Neural progenitor cell (in vitro differentiated cells): ENCODE measurements around the gene SPIRE1. TPM values are rescaled to one million over a fixed set of nuclear protein-coding genes. Genes with fewer than 3 reads are reported as not detected.

ENCODE experiments used
- DNase-seq: peaks from one replicate; pipeline ENCODE4 v3.0.0-alpha.2; 2016; ENCODE audit warnings: low spot score
- H2AFZ ChIP-seq: fragments of 200-600 bp; sonication (generic); replicated peaks from 2 replicates; pipeline ENCODE4 v1.6.1; 2016; ENCODE audit warnings: antibody characterized with exemption
- H3F3A ChIP-seq: fragments of 200-600 bp; sonication (generic); 2 replicates; pipeline ENCODE4 v1.6.1; 2016; ENCODE audit warnings: antibody characterized with exemption, low read depth
- H3K27ac ChIP-seq: fragments of 200-600 bp; sonication (generic); 2 replicates; pipeline ENCODE4 v1.5.1; 2016; ENCODE audit warnings: mild to moderate bottlenecking
- H3K27me3 ChIP-seq: fragments of 200-600 bp; sonication (generic); 2 replicates; pipeline ENCODE4 v1.6.1; 2016; ENCODE audit warnings: mild to moderate bottlenecking, moderate library complexity
- H3K36me3 ChIP-seq: fragments of 200-600 bp; sonication (generic); 2 replicates; pipeline ENCODE4 v1.5.1; 2016
- H3K4me1 ChIP-seq: fragments of 200-600 bp; sonication (generic); 2 replicates; pipeline ENCODE4 v1.6.1; 2016; ENCODE audit warnings: mixed run types
- H3K4me2 ChIP-seq: fragments of 200-600 bp; sonication (generic); 2 replicates; pipeline ENCODE4 v1.6.1; 2016
- H3K4me3 ChIP-seq: fragments of 200-600 bp; sonication (generic); 2 replicates; pipeline ENCODE4 v1.5.1; 2016
- H3K79me2 ChIP-seq: fragments of 200-600 bp; sonication (generic); 2 replicates; pipeline ENCODE4 v1.6.1; 2016; ENCODE audit warnings: low read depth
- H3K9ac ChIP-seq: fragments of 200-600 bp; sonication (generic); 2 replicates; pipeline ENCODE4 v1.6.1; 2016
- H3K9me3 ChIP-seq: fragments of 200-600 bp; sonication (generic); 2 replicates; pipeline ENCODE4 v1.5.1; 2016; ENCODE audit warnings: low read depth
- H4K20me1 ChIP-seq: fragments of 200-600 bp; sonication (generic); 2 replicates; pipeline ENCODE4 v1.6.1; 2016; ENCODE audit warnings: low read depth
- H3K27ac Mint-ChIP-seq: 3 replicates; pipeline ENCODE4 v1.8.0; 2021; ENCODE audit warnings: mixed read lengths
- H3K27me3 Mint-ChIP-seq: 2 replicates; pipeline ENCODE4 v1.8.0; 2022; ENCODE audit warnings: low read depth, mild to moderate bottlenecking, inconsistent platforms, moderate library complexity, mixed read lengths; ENCODE audit not compliant: insufficient read depth
- H3K36me3 Mint-ChIP-seq: 3 replicates; pipeline ENCODE4 v1.8.0; 2021; ENCODE audit warnings: mixed read lengths
- H3K4me1 Mint-ChIP-seq: 3 replicates; pipeline ENCODE4 v1.8.0; 2021; ENCODE audit warnings: mixed read lengths
- H3K4me3 Mint-ChIP-seq: 3 replicates; pipeline ENCODE4 v1.8.0; 2021; ENCODE audit warnings: mild to moderate bottlenecking, moderate library complexity, mixed read lengths
- H3K9me3 Mint-ChIP-seq: 3 replicates; pipeline ENCODE4 v1.8.0; 2020; ENCODE audit warnings: mixed read lengths
- EZH2 ChIP-seq: fragments of 200-600 bp; sonication (generic); IDR thresholded peaks from 2 replicates; pipeline ENCODE4 v1.6.1; 2017; ENCODE audit warnings: antibody characterized with exemption, mild to moderate bottlenecking, moderate library complexity
- EZH2phosphoT487 ChIP-seq: fragments of 200-600 bp; sonication (generic); IDR thresholded peaks from 2 replicates; pipeline ENCODE4 v1.6.1; 2017; ENCODE audit warnings: antibody characterized with exemption
- total RNA-seq: library from RNA; depleted of rRNA; stranded (reverse); fragments of >200 nt; gene quantifications from 2 replicates; pipeline ENCODE4 v1.2.3, GENCODE V29; 2015; ENCODE audit warnings: low replicate concordance
- TF ChIP-seq, protein P1 (sequence below): fragments of 200-600 bp; sonication (generic); IDR thresholded peaks from 2 replicates; pipeline ENCODE4 v1.5.1; 2017; ENCODE audit warnings: antibody characterized with exemption, mild to moderate bottlenecking

Gene SPIRE1
- total RNA-seq, 1 donor from 2014 or later, result 18.4 TPM

DNA sequence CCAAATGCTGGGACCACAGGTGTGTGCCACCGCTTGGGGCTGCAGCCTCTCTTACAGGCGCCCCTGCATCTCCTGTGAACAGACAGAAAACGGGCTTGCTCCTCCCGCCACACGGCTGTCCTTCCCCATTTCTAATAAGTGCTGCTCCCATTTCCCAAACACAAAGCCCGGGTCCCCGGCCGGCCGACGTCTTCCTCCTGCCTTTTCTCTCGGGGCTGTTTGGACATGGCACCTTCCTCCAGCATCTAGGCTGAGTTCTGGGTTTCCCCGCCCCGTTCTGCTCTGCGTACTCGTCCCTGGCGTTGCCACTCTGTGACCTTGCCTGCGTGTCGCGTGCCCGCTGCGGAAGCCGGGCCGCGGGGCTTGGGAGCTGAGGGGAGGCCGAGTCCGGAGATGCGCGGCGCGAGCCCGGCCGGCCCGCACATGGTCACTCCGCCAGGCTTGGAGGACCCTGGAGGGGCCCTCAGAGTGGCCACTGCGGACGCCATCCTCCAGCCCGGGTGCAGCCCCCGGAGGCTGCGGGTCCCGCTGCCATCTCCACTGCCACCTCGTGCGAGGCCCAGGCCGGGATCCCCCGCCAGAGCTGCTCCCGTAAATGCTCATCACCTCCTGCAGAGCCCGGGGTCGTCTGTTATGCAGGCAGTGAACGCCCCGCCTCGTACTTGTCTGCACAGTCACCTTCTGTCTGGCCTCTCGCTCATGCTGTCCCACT, 223.9 kb downstream of the SPIRE1 start:
- Histone ChIP-seq H3K27ac (no peak overlapping the region), H3K4me3 (no peak overlapping the region), H3K4me2 (no peak overlapping the region), H3K9ac (no peak overlapping the region), H3K9me3 (no peaks in the 10 kb centered on the region), H3K4me1 (no peaks in the 10 kb centered on the region), H3K27me3 (no peaks in the 10 kb centered on the region), H3K79me2 (no peaks in the 10 kb centered on the region), H3K36me3 (no peaks in the 10 kb centered on the region), H4K20me1 (no peaks in the 10 kb centered on the region), H3F3A (no peaks in the 10 kb centered on the region), H2AFZ (no peak overlapping the region)
- Mint-ChIP-seq H3K4me1 (no peaks in the 10 kb centered on the region), H3K36me3 (peaks cover 14% of the 10 kb centered on the region), H3K27ac (no peak overlapping the region), H3K27me3 (peaks cover 8% of the 10 kb centered on the region), H3K4me3 (no peak overlapping the region), H3K9me3 (no peaks in the 10 kb centered on the region)
- TF ChIP-seq, protein P1, sequence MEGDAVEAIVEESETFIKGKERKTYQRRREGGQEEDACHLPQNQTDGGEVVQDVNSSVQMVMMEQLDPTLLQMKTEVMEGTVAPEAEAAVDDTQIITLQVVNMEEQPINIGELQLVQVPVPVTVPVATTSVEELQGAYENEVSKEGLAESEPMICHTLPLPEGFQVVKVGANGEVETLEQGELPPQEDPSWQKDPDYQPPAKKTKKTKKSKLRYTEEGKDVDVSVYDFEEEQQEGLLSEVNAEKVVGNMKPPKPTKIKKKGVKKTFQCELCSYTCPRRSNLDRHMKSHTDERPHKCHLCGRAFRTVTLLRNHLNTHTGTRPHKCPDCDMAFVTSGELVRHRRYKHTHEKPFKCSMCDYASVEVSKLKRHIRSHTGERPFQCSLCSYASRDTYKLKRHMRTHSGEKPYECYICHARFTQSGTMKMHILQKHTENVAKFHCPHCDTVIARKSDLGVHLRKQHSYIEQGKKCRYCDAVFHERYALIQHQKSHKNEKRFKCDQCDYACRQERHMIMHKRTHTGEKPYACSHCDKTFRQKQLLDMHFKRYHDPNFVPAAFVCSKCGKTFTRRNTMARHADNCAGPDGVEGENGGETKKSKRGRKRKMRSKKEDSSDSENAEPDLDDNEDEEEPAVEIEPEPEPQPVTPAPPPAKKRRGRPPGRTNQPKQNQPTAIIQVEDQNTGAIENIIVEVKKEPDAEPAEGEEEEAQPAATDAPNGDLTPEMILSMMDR, result no peak
- TF ChIP-seq EZH2, result no peak
- no peak for TF ChIP-seq EZH2phosphoT487
- no peak for DNase-seq

DNA sequence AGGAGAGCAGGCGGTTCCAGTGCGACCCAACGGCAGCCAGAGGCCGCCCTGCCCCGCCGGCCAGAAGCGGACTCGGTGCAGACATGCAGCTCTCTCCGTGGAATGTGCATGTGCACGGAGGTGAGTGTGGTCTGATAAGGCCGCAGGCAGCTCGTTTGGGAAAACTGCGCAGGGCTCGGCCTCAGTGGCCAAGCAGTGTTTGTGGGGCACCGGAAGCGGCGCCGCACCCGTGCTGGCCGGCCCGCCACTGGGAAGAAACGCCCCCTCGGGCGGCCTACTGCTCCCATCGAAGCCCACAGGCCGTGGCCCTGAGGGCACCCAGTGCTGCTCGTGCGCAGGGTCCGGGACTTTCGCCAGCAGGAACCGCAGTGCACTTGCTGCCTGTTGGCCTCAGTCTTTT, 225.0 kb downstream of the SPIRE1 start:
- Histone ChIP-seq H3K9me3 (no peaks in the 10 kb centered on the region), H2AFZ (no peak overlapping the region), H3K27me3 (no peaks in the 10 kb centered on the region), H3F3A (no peaks in the 10 kb centered on the region), H3K4me1 (no peaks in the 10 kb centered on the region), H3K4me3 (no peak overlapping the region), H3K9ac (no peak overlapping the region), H3K4me2 (no peak overlapping the region), H3K79me2 (no peaks in the 10 kb centered on the region), H3K27ac (no peak overlapping the region), H3K36me3 (no peaks in the 10 kb centered on the region), H4K20me1 (no peaks in the 10 kb centered on the region)
- TF ChIP-seq EZH2 (no peak), EZH2phosphoT487 (no peak)
- TF ChIP-seq, protein P1, result no peak
- Mint-ChIP-seq H3K9me3 (no peaks in the 10 kb centered on the region), H3K36me3 (peaks cover 14% of the 10 kb centered on the region), H3K4me1 (no peaks in the 10 kb centered on the region), H3K27ac (no peak overlapping the region), H3K27me3 (peaks cover 4% of the 10 kb centered on the region), H3K4me3 (no peak overlapping the region)
- no peak for DNase-seq

DNA sequence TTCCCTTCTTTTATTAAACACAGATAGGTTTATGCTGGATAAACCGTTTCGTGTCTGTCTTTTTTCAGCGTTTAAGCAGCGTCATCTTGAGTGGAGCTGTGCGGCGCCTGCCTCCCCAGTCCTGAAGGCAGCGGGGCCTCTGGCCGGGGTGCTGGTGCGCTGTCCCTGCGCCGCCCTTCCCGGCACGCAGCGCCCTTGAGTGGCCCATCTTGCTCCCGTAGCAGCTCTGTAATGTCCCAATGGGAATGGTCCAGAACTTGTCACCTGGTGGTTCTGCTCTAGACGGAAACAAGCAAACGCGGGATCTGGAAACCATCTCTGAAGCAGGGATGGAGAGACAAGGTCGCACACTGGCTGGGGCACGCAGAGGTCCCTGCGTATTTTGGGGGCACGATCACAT, 225.7 kb downstream of the SPIRE1 start:
- H3K4me1 ChIP-seq, result no peaks in the 10 kb centered on the region
- Mint-ChIP-seq H3K27ac (no peak overlapping the region), H3K4me1 (no peaks in the 10 kb centered on the region), H3K9me3 (no peaks in the 10 kb centered on the region), H3K4me3 (no peak overlapping the region), H3K36me3 (peaks cover 14% of the 10 kb centered on the region), H3K27me3 (peaks cover 4% of the 10 kb centered on the region)
- H3K36me3 ChIP-seq, result no peaks in the 10 kb centered on the region
- H3K4me2 ChIP-seq, result no peak overlapping the region
- no peaks in the 10 kb centered on the region for H3K79me2 ChIP-seq
- no peaks in the 10 kb centered on the region for H3F3A ChIP-seq
- TF ChIP-seq EZH2phosphoT487, result no peak
- TF ChIP-seq EZH2, result no peak
- TF ChIP-seq, protein P1, result no peak
- H3K9me3 ChIP-seq, result no peaks in the 10 kb centered on the region
- no peaks in the 10 kb centered on the region for H4K20me1 ChIP-seq
- H3K27me3 ChIP-seq, result no peaks in the 10 kb centered on the region
- no peak overlapping the region for H3K27ac ChIP-seq
- no peak overlapping the region for H3K9ac ChIP-seq
- no peak overlapping the region for H2AFZ ChIP-seq
- H3K4me3 ChIP-seq, result no peak overlapping the region
- DNase-seq, result no peak
